DOHH2 (cell line): Measurements from ENCODE around the gene SAMD10.

ENCODE experiments used
- H3F3A ChIP-seq: fragments of 200-600 bp; sonication (generic), shearing (Covaris generic); 2 replicates; pipeline ENCODE4 v1.6.0; 2016; ENCODE audit warnings: antibody characterized with exemption, mild to moderate bottlenecking; ENCODE audit not compliant: control insufficient read depth, insufficient read depth
- H3K27ac ChIP-seq: fragments of 200-600 bp; sonication (generic); 2 replicates; pipeline ENCODE4 v1.5.1; 2014; ENCODE audit warnings: low read depth, mild to moderate bottlenecking, low read length, moderate library complexity
- H3K27me3 ChIP-seq: fragments of 200-600 bp; sonication (generic); 2 replicates; pipeline ENCODE4 v1.6.1; 2014; ENCODE audit warnings: mild to moderate bottlenecking, low read length, mixed read lengths; ENCODE audit not compliant: control insufficient read depth
- H3K36me3 ChIP-seq: fragments of 200-600 bp; sonication (generic); 2 replicates; pipeline ENCODE4 v1.6.1; 2014; ENCODE audit warnings: mild to moderate bottlenecking, low read length, moderate library complexity, mixed read lengths; ENCODE audit not compliant: control insufficient read depth
- H3K4me1 ChIP-seq: fragments of 200-600 bp; sonication (generic); 2 replicates; pipeline ENCODE4 v1.6.1; 2014; ENCODE audit warnings: mild to moderate bottlenecking, low read length, mixed read lengths; ENCODE audit not compliant: control insufficient read depth
- H3K4me2 ChIP-seq: fragments of 200-600 bp; sonication (generic); 2 replicates; pipeline ENCODE4 v1.6.0; 2014; ENCODE audit warnings: mild to moderate bottlenecking, low read length, moderate library complexity
- H3K4me3 ChIP-seq: fragments of 200-600 bp; sonication (generic); 2 replicates; pipeline ENCODE4 v1.5.1; 2014; ENCODE audit warnings: mild to moderate bottlenecking, low read length, mixed read lengths
- H3K79me2 ChIP-seq: fragments of 200-600 bp; sonication (generic); 2 replicates; pipeline ENCODE4 v1.6.1; 2014; ENCODE audit warnings: mild to moderate bottlenecking, low read length, mixed read lengths; ENCODE audit not compliant: control insufficient read depth
- H3K9me2 ChIP-seq: fragments of 200-600 bp; sonication (generic); replicated peaks from 2 replicates; pipeline ENCODE4 v1.6.1; 2014; ENCODE audit warnings: mild to moderate bottlenecking, low read length, mixed read lengths; ENCODE audit not compliant: control insufficient read depth
- H3K9me3 ChIP-seq: fragments of 200-600 bp; sonication (generic); 2 replicates; pipeline ENCODE4 v1.6.1; 2014; ENCODE audit warnings: antibody characterized with exemption, low read length, mixed read lengths; ENCODE audit not compliant: control insufficient read depth, insufficient read depth
- H4K20me1 ChIP-seq: fragments of 200-600 bp; sonication (generic); 2 replicates; pipeline ENCODE4 v1.6.0; 2014; ENCODE audit warnings: low read depth, mild to moderate bottlenecking, antibody characterized with exemption, low read length, moderate library complexity; ENCODE audit not compliant: control insufficient read depth, insufficient read depth
- EZH2phosphoT487 ChIP-seq: fragments of 200-600 bp; sonication (generic); IDR thresholded peaks from 2 replicates; pipeline ENCODE4 v1.6.1; 2017; ENCODE audit warnings: borderline replicate concordance, mild to moderate bottlenecking, antibody characterized with exemption, low read length, moderate library complexity, mixed read lengths
- TF ChIP-seq, protein P1 (sequence below): fragments of 200-600 bp; sonication (generic); IDR thresholded peaks from one replicate; pipeline ENCODE4 v1.5.1; 2014; ENCODE audit warnings: antibody characterized with exemption, mild to moderate bottlenecking, low read depth, low read length; ENCODE audit not compliant: poor library complexity, severe bottlenecking

The SAMD10 gene

DNA sequence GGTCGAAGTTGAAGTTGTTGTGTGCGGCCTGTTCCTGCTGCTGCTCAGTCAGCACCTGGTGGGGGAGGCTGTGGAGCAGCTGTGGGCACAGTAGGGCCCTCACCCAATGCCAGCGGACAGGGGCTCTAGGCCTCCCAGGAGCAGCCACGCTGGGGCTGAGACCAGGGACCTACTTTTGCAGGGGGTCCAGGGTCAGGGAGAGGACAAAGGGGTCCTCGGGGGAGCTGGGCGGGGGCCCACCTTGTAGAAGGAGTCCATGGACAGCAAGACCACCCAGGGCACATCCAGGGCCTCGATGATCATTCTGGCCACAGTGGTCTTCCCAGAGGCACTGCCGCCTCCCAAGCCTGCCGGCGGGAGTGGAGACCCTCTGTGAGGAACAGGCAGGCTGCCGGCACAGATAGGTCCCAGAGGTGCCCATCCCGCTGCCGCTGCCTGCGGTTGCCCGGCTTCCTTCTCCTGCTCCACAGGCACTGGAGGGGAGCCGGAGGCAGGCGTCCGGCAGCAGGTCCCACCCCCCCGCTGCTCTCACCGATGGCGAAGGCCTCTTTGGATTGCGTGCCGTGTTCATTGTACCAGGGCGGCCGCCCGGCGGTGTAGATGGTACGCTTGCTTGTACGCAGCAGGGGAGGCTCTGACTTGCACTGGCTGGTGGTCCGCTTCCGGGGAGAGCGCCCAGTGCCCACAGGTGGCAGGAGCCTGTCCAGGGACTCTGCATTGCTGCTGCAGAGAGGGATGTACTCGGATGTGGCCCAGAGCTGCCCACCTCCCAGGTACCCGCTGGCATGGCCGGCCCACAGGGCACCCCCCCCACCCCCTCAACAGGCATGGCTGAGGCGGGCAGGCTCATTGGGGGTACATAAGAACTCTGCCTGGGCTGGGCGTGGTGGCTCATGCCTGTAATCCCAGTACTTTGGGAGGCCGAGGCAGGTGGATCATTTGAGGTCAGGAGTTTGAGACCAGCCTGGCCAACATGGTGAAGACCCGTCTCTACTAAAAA lies 33.2 kb downstream of the SAMD10 start:
- Histone ChIP-seq H3K4me2 (no peak overlapping the region), H4K20me1 (peaks cover 15% of the 10 kb centered on the region; the same call in 1 of the 2 replicates), H3K36me3 (peaks cover 35% of the 10 kb centered on the region), H3K4me1 (peaks cover 27% of the 10 kb centered on the region), H3K27ac (no peak overlapping the region), H3K9me3 (no peaks in the 10 kb centered on the region), H3K9me2 (no peaks in the 10 kb centered on the region), H3K27me3 (no peaks in the 10 kb centered on the region), H3F3A (peaks cover 11% of the 10 kb centered on the region; the same call in 1 of the 2 replicates), H3K4me3 (no peak overlapping the region), H3K79me2 (peaks cover 60% of the 10 kb centered on the region)
- no peak for TF ChIP-seq EZH2phosphoT487
- TF ChIP-seq, protein P1, sequence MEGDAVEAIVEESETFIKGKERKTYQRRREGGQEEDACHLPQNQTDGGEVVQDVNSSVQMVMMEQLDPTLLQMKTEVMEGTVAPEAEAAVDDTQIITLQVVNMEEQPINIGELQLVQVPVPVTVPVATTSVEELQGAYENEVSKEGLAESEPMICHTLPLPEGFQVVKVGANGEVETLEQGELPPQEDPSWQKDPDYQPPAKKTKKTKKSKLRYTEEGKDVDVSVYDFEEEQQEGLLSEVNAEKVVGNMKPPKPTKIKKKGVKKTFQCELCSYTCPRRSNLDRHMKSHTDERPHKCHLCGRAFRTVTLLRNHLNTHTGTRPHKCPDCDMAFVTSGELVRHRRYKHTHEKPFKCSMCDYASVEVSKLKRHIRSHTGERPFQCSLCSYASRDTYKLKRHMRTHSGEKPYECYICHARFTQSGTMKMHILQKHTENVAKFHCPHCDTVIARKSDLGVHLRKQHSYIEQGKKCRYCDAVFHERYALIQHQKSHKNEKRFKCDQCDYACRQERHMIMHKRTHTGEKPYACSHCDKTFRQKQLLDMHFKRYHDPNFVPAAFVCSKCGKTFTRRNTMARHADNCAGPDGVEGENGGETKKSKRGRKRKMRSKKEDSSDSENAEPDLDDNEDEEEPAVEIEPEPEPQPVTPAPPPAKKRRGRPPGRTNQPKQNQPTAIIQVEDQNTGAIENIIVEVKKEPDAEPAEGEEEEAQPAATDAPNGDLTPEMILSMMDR = no peak

DNA sequence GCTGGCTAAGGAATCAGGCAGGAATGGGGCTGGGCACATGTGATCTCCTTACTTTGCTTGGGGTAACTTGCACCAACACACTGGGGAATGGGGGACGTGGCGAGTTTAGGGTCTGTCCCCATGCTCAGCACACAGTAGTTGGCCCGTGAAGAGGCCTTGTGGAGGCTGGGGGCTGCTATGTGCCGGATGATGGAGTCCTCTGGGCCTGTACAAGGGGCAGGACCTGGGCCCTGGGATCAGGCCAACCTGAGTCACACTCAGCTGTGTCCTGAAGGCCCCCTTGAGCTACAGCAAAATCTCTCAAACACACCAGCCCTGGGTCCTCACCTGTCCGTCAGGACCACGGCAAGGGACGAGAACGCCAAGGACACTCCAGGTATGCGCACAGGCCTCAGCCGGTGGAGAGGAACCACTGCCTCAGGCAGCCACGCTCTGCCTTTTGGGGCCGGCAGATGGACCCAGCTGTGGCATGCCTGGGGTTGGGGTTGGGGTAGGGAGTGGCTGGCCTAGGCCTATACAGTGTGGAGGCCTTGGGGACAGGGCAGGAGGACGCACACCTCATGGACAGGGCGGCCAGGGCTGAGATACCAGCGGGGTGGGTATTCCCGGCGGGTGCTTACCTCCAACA lies 34.3 kb downstream of the SAMD10 start:
- H3K4me2 ChIP-seq = no peak overlapping the region
- H3K9me2 ChIP-seq = no peaks in the 10 kb centered on the region
- peaks cover 10% of the 10 kb centered on the region; the same call in 1 of the 2 replicates for H4K20me1 ChIP-seq
- peaks cover 52% of the 10 kb centered on the region for H3K79me2 ChIP-seq
- no peaks in the 10 kb centered on the region for H3K9me3 ChIP-seq
- peaks cover 8% of the 10 kb centered on the region; the same call in 1 of the 2 replicates for H3F3A ChIP-seq
- H3K4me1 ChIP-seq = peaks cover 31% of the 10 kb centered on the region
- H3K27me3 ChIP-seq = no peaks in the 10 kb centered on the region
- H3K36me3 ChIP-seq = peaks cover 46% of the 10 kb centered on the region
- TF ChIP-seq, protein P1 = no peak
- no peak for TF ChIP-seq EZH2phosphoT487
- no peak overlapping the region for H3K27ac ChIP-seq
- no peak overlapping the region for H3K4me3 ChIP-seq

DNA sequence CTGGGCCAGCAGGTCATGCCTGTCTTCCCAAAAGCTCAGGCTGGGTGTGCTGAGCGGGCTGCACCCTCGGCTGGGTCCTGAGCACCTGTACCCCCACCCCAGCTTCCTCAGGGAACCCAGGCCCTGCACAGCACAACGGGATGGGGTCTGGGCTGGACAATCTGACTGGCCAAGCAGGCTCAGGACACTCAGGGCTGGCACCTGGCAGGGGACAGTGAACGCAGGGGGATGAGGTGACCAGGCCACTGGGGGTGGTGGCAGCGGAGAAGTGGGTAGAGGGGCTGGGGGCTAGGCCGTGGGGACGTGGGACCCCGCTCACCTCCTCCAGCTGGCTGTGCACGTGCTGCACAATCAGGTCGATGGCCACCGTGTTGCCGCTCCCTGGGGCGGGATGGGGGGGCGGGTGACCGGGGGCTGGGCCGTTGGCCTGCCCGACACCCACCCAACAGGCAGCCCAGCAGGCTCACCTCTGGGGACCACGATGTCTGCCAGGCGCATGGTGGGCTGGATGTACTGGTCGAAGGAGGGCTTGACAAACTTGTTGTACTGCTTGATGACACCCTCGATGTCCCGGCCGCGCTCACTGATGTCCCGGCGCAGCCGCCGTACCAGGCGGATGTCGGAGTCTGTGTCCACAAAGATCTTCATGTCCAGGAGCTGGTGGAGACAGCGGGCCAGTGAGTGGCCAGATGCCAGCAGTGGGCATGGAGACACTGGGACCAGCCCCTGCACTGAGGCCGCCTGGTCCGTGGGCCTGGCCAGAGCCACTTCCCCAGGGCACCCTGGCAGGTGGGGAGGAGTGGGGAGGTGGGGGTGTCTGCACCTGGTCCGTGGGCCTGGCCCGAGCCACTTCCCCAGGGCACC lies 35.1 kb downstream of the SAMD10 start:
- Histone ChIP-seq H3K4me1 (peaks cover 23% of the 10 kb centered on the region), H3K9me2 (no peaks in the 10 kb centered on the region), H3K27ac (no peak overlapping the region), H3K4me2 (no peak overlapping the region), H3K4me3 (no peak overlapping the region), H3K9me3 (no peaks in the 10 kb centered on the region), H3K79me2 (peaks cover 44% of the 10 kb centered on the region), H3K36me3 (peaks cover 52% of the 10 kb centered on the region), H3K27me3 (no peaks in the 10 kb centered on the region), H3F3A (peaks cover 6% of the 10 kb centered on the region; the same call in 1 of the 2 replicates), H4K20me1 (0 out of 2 replicates have a peak, but pooled peaks cover 4% of the 10 kb centered on the region)
- no peak for TF ChIP-seq EZH2phosphoT487
- TF ChIP-seq, protein P1 = no peak
